ENCODE results near the gene KMT5B.

Gene KMT5B

DNA sequence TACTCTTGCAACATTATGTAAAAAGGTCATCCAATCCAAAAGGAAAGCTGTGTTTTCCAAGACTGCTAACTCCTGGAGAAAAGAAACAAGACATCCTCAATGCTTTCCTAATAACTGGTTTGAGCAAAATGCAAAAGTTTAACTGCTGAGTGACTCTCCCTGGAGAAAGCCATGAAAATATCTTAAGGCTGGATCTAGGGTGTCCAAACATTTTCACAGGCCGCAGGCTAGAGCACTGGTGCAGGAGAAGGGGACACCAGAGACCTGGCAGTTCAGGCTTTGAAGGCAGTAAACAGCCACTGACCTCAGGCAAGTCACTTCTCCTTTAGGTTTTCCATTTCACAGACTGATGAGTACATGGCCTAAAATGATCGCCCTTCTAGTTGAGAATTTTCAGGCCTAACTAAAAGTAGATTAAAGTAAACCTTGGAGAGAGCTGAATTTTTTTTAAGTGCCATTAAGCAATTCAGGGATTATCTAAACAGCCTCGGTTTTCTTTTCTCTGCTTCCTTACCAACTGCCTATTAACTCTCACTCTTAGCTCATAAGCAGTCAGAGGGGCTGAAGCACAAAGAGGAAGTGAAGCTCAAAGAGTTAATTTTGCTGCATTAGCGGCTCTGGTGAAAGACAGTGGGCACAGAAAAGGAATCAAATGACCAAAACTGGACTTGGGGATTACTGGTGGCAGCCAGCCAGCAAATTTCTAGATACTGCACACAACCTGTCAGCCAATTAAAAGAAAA is 94.2 kb downstream of the KMT5B start:
- Histone ChIP-seq H3K36me3 (ENCODE audit: control insufficient read depth, insufficient read depth, low read length) (no peaks in the 10 kb centered on the region), H3K27me3 (replicated peaks; ENCODE audit: control insufficient read depth, insufficient read depth, low read length) (no peaks in the 10 kb centered on the region), H3K4me3 (replicated peaks; ENCODE audit: low read depth, low read length) (peak overlapping the region; percentile 56)
- peak; percentile 76 for DNase-seq (ENCODE audit: extremely low read depth, insufficient read length)
- TF ChIP-seq, protein P1, sequence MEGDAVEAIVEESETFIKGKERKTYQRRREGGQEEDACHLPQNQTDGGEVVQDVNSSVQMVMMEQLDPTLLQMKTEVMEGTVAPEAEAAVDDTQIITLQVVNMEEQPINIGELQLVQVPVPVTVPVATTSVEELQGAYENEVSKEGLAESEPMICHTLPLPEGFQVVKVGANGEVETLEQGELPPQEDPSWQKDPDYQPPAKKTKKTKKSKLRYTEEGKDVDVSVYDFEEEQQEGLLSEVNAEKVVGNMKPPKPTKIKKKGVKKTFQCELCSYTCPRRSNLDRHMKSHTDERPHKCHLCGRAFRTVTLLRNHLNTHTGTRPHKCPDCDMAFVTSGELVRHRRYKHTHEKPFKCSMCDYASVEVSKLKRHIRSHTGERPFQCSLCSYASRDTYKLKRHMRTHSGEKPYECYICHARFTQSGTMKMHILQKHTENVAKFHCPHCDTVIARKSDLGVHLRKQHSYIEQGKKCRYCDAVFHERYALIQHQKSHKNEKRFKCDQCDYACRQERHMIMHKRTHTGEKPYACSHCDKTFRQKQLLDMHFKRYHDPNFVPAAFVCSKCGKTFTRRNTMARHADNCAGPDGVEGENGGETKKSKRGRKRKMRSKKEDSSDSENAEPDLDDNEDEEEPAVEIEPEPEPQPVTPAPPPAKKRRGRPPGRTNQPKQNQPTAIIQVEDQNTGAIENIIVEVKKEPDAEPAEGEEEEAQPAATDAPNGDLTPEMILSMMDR (IDR thresholded peaks at IDR 0.05; ENCODE audit: insufficient read depth, low read length, poor library complexity, severe bottlenecking), result no peak

DNA sequence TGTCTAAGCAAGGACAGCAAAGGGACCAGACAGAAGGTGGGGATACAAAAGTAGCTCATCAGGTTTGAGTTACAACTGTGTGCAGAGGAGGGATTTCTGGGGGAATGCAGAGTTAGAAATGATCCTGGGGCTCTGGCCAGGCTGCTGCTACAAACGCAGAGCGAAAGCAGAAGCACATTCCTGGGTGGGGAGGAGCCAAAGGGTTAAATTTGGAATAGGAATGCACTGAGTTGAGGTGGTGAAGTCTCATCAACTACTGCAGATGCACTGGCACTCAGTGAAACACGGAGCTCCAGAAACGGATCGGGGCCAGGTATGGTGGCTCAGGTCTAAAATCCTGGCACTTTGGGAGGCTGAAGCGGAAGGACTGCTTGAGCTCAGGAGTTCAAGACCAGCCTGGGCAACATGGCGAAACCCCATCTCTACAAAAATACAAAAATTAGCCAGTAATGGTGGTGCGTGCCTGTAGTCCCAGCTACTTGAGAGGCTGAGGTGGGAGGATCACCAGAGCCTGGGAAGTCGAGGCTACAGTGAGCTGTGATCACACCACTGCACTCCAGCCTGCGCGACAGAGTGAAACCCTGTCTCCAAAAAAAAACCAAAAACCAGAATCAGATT is 95.1 kb downstream of the KMT5B start:
- TF ChIP-seq, protein P1 (IDR thresholded peaks at IDR 0.05; ENCODE audit: insufficient read depth, low read length, poor library complexity, severe bottlenecking), result no peak
- Histone ChIP-seq H3K27me3 (replicated peaks; ENCODE audit: control insufficient read depth, insufficient read depth, low read length) (no peaks in the 10 kb centered on the region), H3K36me3 (ENCODE audit: control insufficient read depth, insufficient read depth, low read length) (no peaks in the 10 kb centered on the region), H3K4me3 (replicated peaks; ENCODE audit: low read depth, low read length) (no peak overlapping the region)
- no peak for DNase-seq (ENCODE audit: extremely low read depth, insufficient read length)

DNA sequence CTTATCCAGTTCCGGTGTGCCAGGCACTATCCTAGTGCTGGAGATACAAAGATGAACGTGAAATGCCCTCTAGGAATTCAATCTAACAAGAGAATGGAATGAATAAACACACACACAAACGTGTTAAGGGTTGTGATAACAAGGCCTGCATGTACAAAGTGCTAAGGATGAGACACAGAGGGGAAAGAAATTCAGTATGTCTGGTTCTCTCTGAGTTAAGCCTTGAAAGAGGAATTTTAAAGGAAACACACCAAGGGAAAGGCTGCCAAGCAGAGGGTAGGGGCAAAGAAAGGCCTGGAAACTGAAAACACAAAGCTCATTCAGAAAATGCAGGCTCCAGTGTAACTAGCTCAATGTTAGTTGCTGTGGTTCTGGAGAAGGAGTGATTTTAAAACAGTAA is 96.1 kb downstream of the KMT5B start:
- no peak overlapping the region for H3K4me3 ChIP-seq (replicated peaks; ENCODE audit: low read depth, low read length)
- no peak for DNase-seq (ENCODE audit: extremely low read depth, insufficient read length)

DNA sequence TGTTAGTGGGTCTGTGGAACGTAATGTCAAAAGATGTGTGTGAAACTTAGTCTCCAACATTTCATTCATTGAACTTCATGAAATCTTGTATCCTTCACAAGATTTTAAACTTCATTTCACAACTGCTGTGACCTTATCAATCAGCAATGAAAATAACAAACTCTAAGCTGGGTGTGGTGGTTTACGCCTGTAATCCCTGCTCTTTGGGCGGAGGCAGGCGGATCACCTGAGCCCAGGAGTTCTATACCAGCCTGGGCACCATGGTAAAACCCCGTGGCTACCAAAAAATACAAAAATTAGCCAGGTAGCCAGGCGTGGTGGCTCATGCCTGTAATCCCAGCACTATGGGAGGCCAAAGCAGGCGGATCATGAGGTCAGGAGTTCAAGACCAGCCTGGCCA is 97.0 kb downstream of the KMT5B start:
- no peaks in the 10 kb centered on the region for H3K36me3 ChIP-seq (ENCODE audit: control insufficient read depth, insufficient read depth, low read length)
- H3K4me3 ChIP-seq (replicated peaks; ENCODE audit: low read depth, low read length), result no peak overlapping the region
- TF ChIP-seq, protein P1 (IDR thresholded peaks at IDR 0.05; ENCODE audit: insufficient read depth, low read length, poor library complexity, severe bottlenecking), result no peak
- DNase-seq (ENCODE audit: extremely low read depth, insufficient read length), result no peak
- H3K27me3 ChIP-seq (replicated peaks; ENCODE audit: control insufficient read depth, insufficient read depth, low read length), result no peaks in the 10 kb centered on the region

More for the DNA sequence above, 96.1 kb downstream of the KMT5B start:
- Histone ChIP-seq H3K27me3 (replicated peaks; ENCODE audit: control insufficient read depth, insufficient read depth, low read length) (no peaks in the 10 kb centered on the region), H3K36me3 (ENCODE audit: control insufficient read depth, insufficient read depth, low read length) (no peaks in the 10 kb centered on the region)
- TF ChIP-seq, protein P1 (IDR thresholded peaks at IDR 0.05; ENCODE audit: insufficient read depth, low read length, poor library complexity, severe bottlenecking), result no peak

DNA sequence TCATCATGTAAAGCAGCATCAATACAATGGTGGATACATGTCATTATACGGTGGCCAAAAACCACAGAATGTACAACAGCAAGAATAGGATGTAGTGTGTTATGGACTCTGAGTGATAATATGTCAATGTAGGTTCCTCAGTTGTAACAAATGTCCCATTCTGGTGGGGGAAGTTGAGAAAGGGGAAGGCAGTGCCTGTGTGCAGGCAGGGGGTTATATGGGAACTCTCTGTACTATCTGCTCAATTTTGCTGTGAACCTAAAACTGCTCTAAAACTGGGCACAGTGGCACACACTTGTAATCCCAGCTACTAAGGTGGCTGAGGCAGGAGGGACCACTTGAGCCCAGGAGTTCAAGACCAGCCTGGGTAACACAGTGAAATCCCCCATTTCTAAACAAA is 97.8 kb downstream of the KMT5B start:
- Histone ChIP-seq H3K4me3 (replicated peaks; ENCODE audit: low read depth, low read length) (no peak overlapping the region), H3K36me3 (ENCODE audit: control insufficient read depth, insufficient read depth, low read length) (no peaks in the 10 kb centered on the region), H3K27me3 (replicated peaks; ENCODE audit: control insufficient read depth, insufficient read depth, low read length) (no peaks in the 10 kb centered on the region)
- no peak for DNase-seq (ENCODE audit: extremely low read depth, insufficient read length)
- TF ChIP-seq, protein P1 (IDR thresholded peaks at IDR 0.05; ENCODE audit: insufficient read depth, low read length, poor library complexity, severe bottlenecking), result no peak

Data from GM06990 (cell line).